Measurements from ENCODE around the gene SSBP3. TPM values are rescaled to one million over a fixed set of nuclear protein-coding genes. Genes with fewer than 3 reads are reported as not detected.

SSBP3 gene
- total and polyA plus RNA-seq, 9 of the 15 experiments (the other 6 are each of a cell fraction or from before 2014, with no cell fraction given) = 8.7 to 108 (median 33.8) TPM

DNA sequence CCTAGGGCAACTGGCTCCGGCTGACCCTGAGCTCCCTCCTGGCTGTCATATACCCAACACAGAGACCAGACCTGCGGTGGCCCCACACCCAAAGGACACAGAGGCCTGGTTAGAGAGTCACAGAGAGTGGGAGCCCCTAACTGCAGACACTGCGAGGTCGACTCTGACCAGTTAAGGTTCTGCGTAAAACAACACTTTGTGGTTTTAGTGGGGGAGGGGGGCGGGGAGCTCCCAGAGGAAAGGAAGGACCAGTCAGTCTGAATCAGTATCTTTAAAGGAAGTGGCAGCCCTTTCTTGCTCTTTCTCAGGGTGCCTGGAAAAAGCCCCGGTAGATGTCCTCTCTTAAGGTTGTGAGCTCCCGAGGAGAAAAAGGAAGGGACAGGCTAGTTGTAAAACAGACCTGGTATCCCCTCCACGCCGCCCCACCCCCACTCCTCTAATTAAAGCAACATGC, 2.4 kb downstream of the SSBP3 start (continued):
- TF ChIP-seq ARID4B (CRISPR knock-in tag; IDR thresholded peaks at IDR 0.05) = no peak
- no peak for TF ChIP-seq TAF9B (IDR thresholded peaks at IDR 0.05; ENCODE audit: partially characterized antibody)
- 0 out of 2 replicates have a peak, but pooled peaks have one; percentile 31 for TF ChIP-seq SOX6 (IDR thresholded peaks at IDR 0.05)
- TF ChIP-seq ETV6 (IDR thresholded peaks at IDR 0.05; ENCODE audit: borderline replicate concordance in 1 of 2, low read depth in 2 of 2, low read length in 1 of 2) = peak in 1 of 2 experiments; percentile 23; a peak in 1 of 4 replicates
- TF ChIP-seq ETV6 (CRISPR knock-in tag; IDR thresholded peaks at IDR 0.05; ENCODE audit: borderline replicate concordance) = no peak
- peak; percentile 41; the same call in 1 of the 2 replicates for TF ChIP-seq FOSL1 (tag; conservative IDR thresholded peaks at IDR 0.05)
- no peak for TF ChIP-seq ZNF444 (CRISPR knock-in tag; IDR thresholded peaks at IDR 0.05)
- no peak for TF ChIP-seq BDP1 (IDR thresholded peaks at IDR 0.05; ENCODE audit: insufficient read depth, insufficient read length)
- TF ChIP-seq MEIS2 (IDR thresholded peaks at IDR 0.05; ENCODE audit: partially characterized antibody) = no peak
- peak; percentile 29 for TF ChIP-seq CHD4 (IDR thresholded peaks at IDR 0.05; ENCODE audit: insufficient read depth, insufficient replicate concordance, low read depth, low read length, poor library complexity, severe bottlenecking)
- TF ChIP-seq, protein P1, sequence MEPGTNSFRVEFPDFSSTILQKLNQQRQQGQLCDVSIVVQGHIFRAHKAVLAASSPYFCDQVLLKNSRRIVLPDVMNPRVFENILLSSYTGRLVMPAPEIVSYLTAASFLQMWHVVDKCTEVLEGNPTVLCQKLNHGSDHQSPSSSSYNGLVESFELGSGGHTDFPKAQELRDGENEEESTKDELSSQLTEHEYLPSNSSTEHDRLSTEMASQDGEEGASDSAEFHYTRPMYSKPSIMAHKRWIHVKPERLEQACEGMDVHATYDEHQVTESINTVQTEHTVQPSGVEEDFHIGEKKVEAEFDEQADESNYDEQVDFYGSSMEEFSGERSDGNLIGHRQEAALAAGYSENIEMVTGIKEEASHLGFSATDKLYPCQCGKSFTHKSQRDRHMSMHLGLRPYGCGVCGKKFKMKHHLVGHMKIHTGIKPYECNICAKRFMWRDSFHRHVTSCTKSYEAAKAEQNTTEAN (CRISPR knock-in tag; IDR thresholded peaks at IDR 0.05) = no peak
- no peak for TF ChIP-seq CHCHD3 (CRISPR knock-in tag; IDR thresholded peaks at IDR 0.05)
- TF ChIP-seq HMBOX1 (IDR thresholded peaks at IDR 0.05) = peak; percentile 62; the same call in 1 of the 2 replicates
- no peak for TF ChIP-seq C11orf30 (IDR thresholded peaks at IDR 0.05; ENCODE audit: low read depth)
- peak in 1 of 3 experiments; percentile 34; a peak in 1 of 6 replicates for TF ChIP-seq ZBTB11 (CRISPR knock-in tag; IDR thresholded peaks at IDR 0.05)
- TF ChIP-seq SRSF9 (IDR thresholded peaks at IDR 0.05; ENCODE audit: borderline replicate concordance, low read depth, low read length) = no peak
